ENCODE data around the gene ATG101. TPM values are rescaled to one million over a fixed set of nuclear protein-coding genes. Genes with fewer than 3 reads are reported as not detected.
A peak's percentile ranks its signal among the peaks of the same experiment; 100 is the strongest.

ATG101 gene
- total RNA-seq (10 to 100 TPM; 19.7 to 35.8 TPM), polyA plus RNA-seq (ENCODE audit: insufficient read length in 2 of 2) (10 to 100 TPM; 31.6 to 37.8 TPM)
- long read RNA-seq, donor 1, transcript ATG101-207 (4 exons, 846 nt), result minor isoform, 5 of 39 reads
- long read RNA-seq, donor 1, transcript ATG101-201 (4 exons, 1,439 nt), result major isoform, 19 of 39 reads
- long read RNA-seq, donor 1, partial matches to known transcripts, result 14 of 39 reads
- long read RNA-seq, donor 1, other reads (novel, unspliced or antisense), result 0 of 39 reads
- long read RNA-seq, donor 2, partial matches to known transcripts, result 0 of 2 reads
- long read RNA-seq, donor 2, other reads (novel, unspliced or antisense), result 0 of 2 reads
- long read RNA-seq, donor 3, transcript ATG101-201 (4 exons, 1,439 nt), result major isoform, 6 of 8 reads
- long read RNA-seq, donor 3, partial matches to known transcripts, result 0 of 8 reads
- long read RNA-seq, donor 3, other reads (novel, unspliced or antisense), result 0 of 8 reads
- long read RNA-seq, donor 4, transcript ATG101-201 (4 exons, 1,439 nt), result major isoform, 21 of 29 reads
- long read RNA-seq, donor 4, partial matches to known transcripts, result 6 of 29 reads
- long read RNA-seq, donor 4, other reads (novel, unspliced or antisense), result 0 of 29 reads

- Histone ChIP-seq H3K36me3 (ENCODE audit: control insufficient read depth, insufficient read depth, low read length) (peaks cover 20% of the 10 kb centered on the region), H3K4me3 (ENCODE audit: low read depth, low read length) (peak within 1 kb of the TSS; percentile 91), H3K27me3 (ENCODE audit: control insufficient read depth, insufficient read depth, low read length) (no peaks in the 10 kb centered on the region), H3K4me1 (ENCODE audit: control insufficient read depth, insufficient read depth, low read length) (peaks cover 30% of the 10 kb centered on the region), H3K9me3 (ENCODE audit: control insufficient read depth, insufficient read depth, low read length) (no peaks in the 10 kb centered on the region), H3K27ac (ENCODE audit: low read depth, low read length) (peak within 1 kb of the TSS; percentile 83)
- WGBS (ENCODE audit: insufficient coverage), result under 1% methylated on average over 59 of the region's 60 CpGs
- peak; percentile 86 to 98 (median 94) for DNase-seq (ENCODE audit: low read depth in 4 of 6, low spot score in 6 of 6)
Measured at GRCh38 chr12:52069327-52070184, at the start of gene ATG101. ATG101 (plus strand) TSS chr12:52069978; CDS start chr12:52073651, 3,673 bp downstream.

GRCh38 chr12:52020539-52021336, 49.0 kb upstream of the ATG101 start:
- H3K9me3 ChIP-seq (ENCODE audit: control insufficient read depth, insufficient read depth, low read length), result no peaks in the 10 kb centered on the region
- DNase-seq (ENCODE audit: low read depth in 4 of 6, low spot score in 6 of 6), result peak in 2 of 6 donors; percentile 51 to 55
- no peaks in the 10 kb centered on the region for H3K36me3 ChIP-seq (ENCODE audit: control insufficient read depth, insufficient read depth, low read length)
- WGBS (ENCODE audit: insufficient coverage), result 13% methylated on average over 6 of the region's 9 CpGs
- peaks cover 38% of the 10 kb centered on the region for H3K4me1 ChIP-seq (ENCODE audit: control insufficient read depth, insufficient read depth, low read length)
- no peak overlapping the region for H3K27ac ChIP-seq (ENCODE audit: low read depth, low read length)
- peaks cover 10% of the 10 kb centered on the region for H3K27me3 ChIP-seq (ENCODE audit: control insufficient read depth, insufficient read depth, low read length)
- H3K4me3 ChIP-seq (ENCODE audit: low read depth, low read length), result no peak overlapping the region

GRCh38 chr12:52022841-52023181, 47.0 kb upstream of the ATG101 start:
- WGBS (ENCODE audit: insufficient coverage), result 16% methylated on average over 14 of the region's 14 CpGs
- Histone ChIP-seq H3K27me3 (ENCODE audit: control insufficient read depth, insufficient read depth, low read length) (peaks cover 10% of the 10 kb centered on the region), H3K9me3 (ENCODE audit: control insufficient read depth, insufficient read depth, low read length) (no peaks in the 10 kb centered on the region), H3K36me3 (ENCODE audit: control insufficient read depth, insufficient read depth, low read length) (no peaks in the 10 kb centered on the region), H3K4me1 (ENCODE audit: control insufficient read depth, insufficient read depth, low read length) (peaks cover 41% of the 10 kb centered on the region), H3K4me3 (ENCODE audit: low read depth, low read length) (peak overlapping the region; percentile 60), H3K27ac (ENCODE audit: low read depth, low read length) (no peak overlapping the region)
- peak in 1 of 6 donors; percentile 41 for DNase-seq (ENCODE audit: low read depth in 4 of 6, low spot score in 6 of 6)

GRCh38 chr12:52023182-52023975, 46.4 kb upstream of the ATG101 start:
- peaks cover 10% of the 10 kb centered on the region for H3K27me3 ChIP-seq (ENCODE audit: control insufficient read depth, insufficient read depth, low read length)
- 0% methylated on average over 66 of the region's 70 CpGs for WGBS (ENCODE audit: insufficient coverage)
- H3K4me3 ChIP-seq (ENCODE audit: low read depth, low read length), result peak overlapping the region; percentile 60
- peak overlapping the region; percentile 8 for H3K27ac ChIP-seq (ENCODE audit: low read depth, low read length)
- DNase-seq (ENCODE audit: low read depth in 4 of 6, low spot score in 6 of 6), result peak in 3 of 6 donors; percentile 66 to 93 (median 90)
- no peaks in the 10 kb centered on the region for H3K9me3 ChIP-seq (ENCODE audit: control insufficient read depth, insufficient read depth, low read length)
- H3K36me3 ChIP-seq (ENCODE audit: control insufficient read depth, insufficient read depth, low read length), result no peaks in the 10 kb centered on the region
- peaks cover 41% of the 10 kb centered on the region for H3K4me1 ChIP-seq (ENCODE audit: control insufficient read depth, insufficient read depth, low read length)

GRCh38 chr12:52023976-52024688, 45.6 kb upstream of the ATG101 start:
- peaks cover 10% of the 10 kb centered on the region for H3K27me3 ChIP-seq (ENCODE audit: control insufficient read depth, insufficient read depth, low read length)
- no peaks in the 10 kb centered on the region for H3K9me3 ChIP-seq (ENCODE audit: control insufficient read depth, insufficient read depth, low read length)
- H3K4me3 ChIP-seq (ENCODE audit: low read depth, low read length), result peak overlapping the region; percentile 60
- peaks cover 44% of the 10 kb centered on the region for H3K4me1 ChIP-seq (ENCODE audit: control insufficient read depth, insufficient read depth, low read length)
- H3K36me3 ChIP-seq (ENCODE audit: control insufficient read depth, insufficient read depth, low read length), result no peaks in the 10 kb centered on the region
- peak overlapping the region; percentile 8 for H3K27ac ChIP-seq (ENCODE audit: low read depth, low read length)
- WGBS (ENCODE audit: insufficient coverage), result 75% methylated on average over 4 of the region's 20 CpGs
- DNase-seq (ENCODE audit: low read depth in 4 of 6, low spot score in 6 of 6), result no peak

GRCh38 chr12:52024845-52025230, 44.9 kb upstream of the ATG101 start:
- H3K4me3 ChIP-seq (ENCODE audit: low read depth, low read length), result no peak overlapping the region
- peaks cover 8% of the 10 kb centered on the region for H3K27me3 ChIP-seq (ENCODE audit: control insufficient read depth, insufficient read depth, low read length)
- no peak for DNase-seq (ENCODE audit: low read depth in 4 of 6, low spot score in 6 of 6)
- no peaks in the 10 kb centered on the region for H3K36me3 ChIP-seq (ENCODE audit: control insufficient read depth, insufficient read depth, low read length)
- peaks cover 51% of the 10 kb centered on the region for H3K4me1 ChIP-seq (ENCODE audit: control insufficient read depth, insufficient read depth, low read length)
- 90% methylated on average over 14 of the region's 15 CpGs for WGBS (ENCODE audit: insufficient coverage)
- H3K9me3 ChIP-seq (ENCODE audit: control insufficient read depth, insufficient read depth, low read length), result no peaks in the 10 kb centered on the region
- no peak overlapping the region for H3K27ac ChIP-seq (ENCODE audit: low read depth, low read length)

- DNase-seq (ENCODE audit: low read depth in 4 of 6, low spot score in 6 of 6), result no peak
- Histone ChIP-seq H3K36me3 (ENCODE audit: control insufficient read depth, insufficient read depth, low read length) (no peaks in the 10 kb centered on the region), H3K27me3 (ENCODE audit: control insufficient read depth, insufficient read depth, low read length) (peaks cover 8% of the 10 kb centered on the region), H3K4me3 (ENCODE audit: low read depth, low read length) (no peak overlapping the region), H3K4me1 (ENCODE audit: control insufficient read depth, insufficient read depth, low read length) (peaks cover 53% of the 10 kb centered on the region), H3K9me3 (ENCODE audit: control insufficient read depth, insufficient read depth, low read length) (no peaks in the 10 kb centered on the region), H3K27ac (ENCODE audit: low read depth, low read length) (peak overlapping the region; percentile 60)
- WGBS (ENCODE audit: insufficient coverage), result 100% methylated on average over 3 of the region's 5 CpGs
Measured at GRCh38 chr12:52026263-52026662, 43.5 kb upstream of the ATG101 start.

GRCh38 chr12:52027085-52027843, 42.5 kb upstream of the ATG101 start:
- H3K36me3 ChIP-seq (ENCODE audit: control insufficient read depth, insufficient read depth, low read length), result no peaks in the 10 kb centered on the region
- H3K4me3 ChIP-seq (ENCODE audit: low read depth, low read length), result no peak overlapping the region
- WGBS (ENCODE audit: insufficient coverage), result 74% methylated on average over 12 of the region's 12 CpGs
- no peak overlapping the region for H3K27ac ChIP-seq (ENCODE audit: low read depth, low read length)
- peaks cover 59% of the 10 kb centered on the region for H3K4me1 ChIP-seq (ENCODE audit: control insufficient read depth, insufficient read depth, low read length)
- no peak for DNase-seq (ENCODE audit: low read depth in 4 of 6, low spot score in 6 of 6)
- no peaks in the 10 kb centered on the region for H3K9me3 ChIP-seq (ENCODE audit: control insufficient read depth, insufficient read depth, low read length)
- H3K27me3 ChIP-seq (ENCODE audit: control insufficient read depth, insufficient read depth, low read length), result peaks cover 8% of the 10 kb centered on the region
